NCI-H1092 (cell line): ENCODE measurements around the gene KRTAP2-2.
"Not testable (repeated sequence)": the region's sequence is repeated elsewhere in the genome, so short reads cannot be mapped to it uniquely, and the experiment has no call there.

Experiments used
- DNase-seq: peaks from one replicate; lab custom pipeline; 2025; lab: John Stamatoyannopoulos, UW

The KRTAP2-2 gene

GRCh38 chr17:41064301-41064700 is 9.3 kb upstream of the KRTAP2-2 start:
- no peak for DNase-seq

GRCh38 chr17:41063449-41063848 is 8.4 kb upstream of the KRTAP2-2 start:
- no peak for DNase-seq

DNA sequence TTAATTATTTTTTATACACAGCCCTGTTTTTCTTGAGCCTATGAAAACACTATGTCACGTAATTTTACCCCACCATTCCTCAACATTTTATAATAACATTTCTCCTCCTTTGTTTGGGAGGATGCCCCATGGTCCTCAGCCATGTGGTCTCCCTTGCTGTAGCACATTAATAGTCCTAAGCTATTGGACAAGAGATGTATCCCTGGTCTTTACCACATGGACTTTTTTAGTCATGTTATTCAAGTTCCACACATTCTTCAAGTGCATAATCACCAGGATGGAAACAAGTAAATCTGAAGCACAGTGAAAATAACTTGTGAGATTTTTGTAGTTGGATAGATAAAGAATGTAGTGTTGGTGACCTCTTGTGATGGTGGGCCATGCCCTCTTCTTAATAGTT is 6.9 kb upstream of the KRTAP2-2 start:
- DNase-seq, result no peak

GRCh38 chr17:41060052-41060604 is 5.1 kb upstream of the KRTAP2-2 start, which contains the start of gene KRTAP2-3:
Gene KRTAP2-3, minus strand, starts transcription at chr17:41060114. Its CDS starts 64 bp downstream, at chr17:41060050.
- no peak for DNase-seq

GRCh38 chr17:41059276-41060051 is 4.4 kb upstream of the KRTAP2-2 start:
- DNase-seq, result not testable (repeated sequence)

- no peak for DNase-seq
These were observed 3.7 kb upstream of the KRTAP2-2 start for GRCh38 chr17:41058741-41059140.

DNA sequence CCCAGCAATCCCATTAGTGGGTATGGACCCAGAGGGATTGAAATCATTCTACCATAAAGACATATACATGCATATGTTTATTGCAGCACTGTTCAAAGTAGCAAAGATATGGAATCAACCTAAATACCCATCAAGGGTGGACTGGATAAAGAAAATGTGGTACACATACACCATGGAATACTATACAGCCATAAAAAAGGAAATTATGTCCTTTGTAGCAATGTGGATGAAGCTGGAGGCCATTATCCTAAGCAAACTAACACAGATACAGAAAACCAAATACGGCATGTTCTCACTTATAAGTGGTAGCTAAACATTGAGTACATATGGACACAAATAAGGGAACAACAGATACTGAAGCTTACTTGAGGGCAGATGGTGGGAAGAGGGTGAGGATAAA is 2.5 kb upstream of the KRTAP2-2 start:
- DNase-seq, result no peak

DNA sequence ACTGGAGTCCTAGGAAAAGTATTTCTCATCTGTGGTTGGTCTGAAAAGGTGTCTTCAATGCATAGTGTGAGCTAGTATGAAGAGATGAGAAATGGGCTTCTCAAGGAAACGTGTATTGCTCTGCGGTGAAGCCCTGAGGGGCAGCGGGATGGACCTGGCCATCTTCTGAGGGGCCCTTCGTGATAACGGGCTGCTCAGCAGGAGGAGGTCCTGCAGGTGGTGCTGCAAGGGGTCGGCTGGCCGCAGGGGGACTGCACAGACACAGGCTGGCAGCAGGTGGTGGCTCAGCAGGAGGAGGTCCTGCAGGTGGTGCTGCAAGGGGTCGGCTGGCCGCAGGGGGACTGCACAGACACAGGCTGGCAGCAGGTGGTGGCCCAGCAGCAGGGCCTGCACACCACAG is 474 bp downstream of the KRTAP2-2 start:
- DNase-seq, result not testable (repeated sequence)

DNA sequence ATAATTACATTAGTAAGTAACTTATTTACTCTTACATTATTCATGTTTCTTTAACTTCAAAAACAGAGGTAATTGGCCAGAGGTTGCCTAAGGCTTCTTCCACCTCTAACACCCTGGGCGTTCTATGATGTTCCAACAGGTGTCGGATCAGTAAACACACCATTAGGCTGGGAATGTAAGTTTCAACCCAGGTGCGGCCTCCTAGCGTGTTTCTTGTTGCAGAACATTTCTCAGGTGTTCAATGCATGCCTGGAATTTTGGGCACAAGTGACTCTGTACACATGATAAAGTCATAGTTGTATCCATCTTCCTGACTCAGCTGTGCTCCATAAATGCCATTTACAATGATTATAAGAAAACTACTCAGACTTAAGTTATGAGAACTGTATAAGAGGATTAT is 1.0 kb downstream of the KRTAP2-2 start:
- DNase-seq, result no peak

DNA sequence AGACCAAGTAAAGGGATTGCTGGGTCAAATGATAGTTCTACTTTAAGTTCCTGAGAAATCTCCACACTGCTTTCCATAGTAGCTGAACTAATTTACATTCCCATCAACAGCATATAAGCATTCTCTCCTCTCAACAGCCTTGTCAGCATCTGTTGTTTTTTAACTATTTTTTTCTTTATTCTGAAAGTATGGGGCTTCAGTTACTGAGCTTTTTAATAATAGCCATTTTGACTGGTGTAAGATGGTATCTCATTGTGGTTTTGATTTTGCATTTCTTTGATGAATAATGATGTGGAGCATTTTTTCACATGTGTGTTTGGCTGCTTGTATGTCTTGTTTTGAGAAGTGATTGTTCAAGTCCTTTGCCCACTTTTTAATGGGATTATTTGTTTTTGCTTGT is 2.5 kb downstream of the KRTAP2-2 start:
- DNase-seq, result no peak

- no peak for DNase-seq
These were observed 5.9 kb downstream of the KRTAP2-2 start for GRCh38 chr17:41049110-41049509.

- no peak for DNase-seq
These were observed 6.6 kb downstream of the KRTAP2-2 start for GRCh38 chr17:41048441-41048840.

DNA sequence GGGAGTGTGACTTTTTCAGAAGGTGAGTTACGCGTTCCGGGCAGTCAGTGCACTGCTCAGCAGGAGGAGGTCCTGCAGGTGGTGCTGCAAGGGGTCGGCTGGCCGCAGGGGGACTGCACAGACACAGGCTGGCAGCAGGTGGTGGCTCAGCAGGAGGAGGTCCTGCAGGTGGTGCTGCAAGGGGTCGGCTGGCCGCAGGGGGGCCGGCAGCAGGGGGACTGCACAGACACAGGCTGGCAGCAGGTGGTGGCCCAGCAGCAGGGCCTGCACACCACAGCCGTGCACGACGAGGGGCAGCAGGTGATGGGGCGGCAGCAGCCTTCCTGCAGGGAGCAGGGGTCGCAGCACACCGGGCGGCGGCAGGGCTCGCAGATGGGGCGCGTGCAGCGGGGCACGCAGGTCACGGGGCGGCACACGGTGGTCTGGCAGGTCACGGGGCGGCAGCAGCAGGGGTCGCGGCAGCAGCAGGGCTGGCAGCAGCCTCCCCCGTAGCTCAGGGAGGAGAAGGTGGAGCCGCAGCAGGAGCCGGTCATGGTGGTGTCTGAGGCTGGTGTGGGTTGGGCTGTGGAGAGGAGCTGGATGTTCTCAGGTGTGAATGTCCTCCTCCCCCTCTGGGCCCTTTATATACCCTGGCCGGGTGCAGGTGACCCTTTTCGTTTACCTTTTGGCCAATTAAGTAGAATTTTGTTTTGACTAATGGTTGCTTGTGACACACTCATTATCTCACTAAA is 8.1 kb downstream of the KRTAP2-2 start, which contains the start of gene KRTAP2-1:
Gene KRTAP2-1 (minus strand): TSS at position 582 of the 731 bp plus-strand sequence. CDS start 49 bp downstream, at position 533.
- not testable (repeated sequence) for DNase-seq

DNA sequence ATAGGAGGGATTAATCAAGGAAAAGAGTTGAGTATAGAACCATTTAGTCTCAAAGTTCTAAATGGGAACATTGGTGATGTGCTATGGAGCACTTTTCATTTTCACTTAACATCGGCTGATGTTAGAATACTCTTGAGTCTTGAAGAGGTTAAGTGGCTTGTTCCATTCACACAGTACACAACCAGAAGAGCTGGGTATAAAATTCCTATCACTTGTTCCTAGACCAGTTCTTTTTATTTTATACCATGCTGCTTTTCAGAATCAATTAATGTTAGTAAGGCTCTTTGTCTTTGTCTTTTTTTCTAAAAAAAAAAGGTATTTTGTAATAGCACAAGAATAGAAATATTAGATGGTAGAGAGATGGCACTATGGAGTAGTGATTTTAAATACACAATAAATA is 12.1 kb downstream of the KRTAP2-2 start:
- no peak for DNase-seq

GRCh38 chr17:41040783-41041571 is 14.1 kb downstream of the KRTAP2-2 start, which contains the start of gene KRTAP1-1:
Gene KRTAP1-1, minus strand, starts transcription at chr17:41041450. Its CDS starts 53 bp downstream, at chr17:41041397.
- DNase-seq, result not testable (repeated sequence)

- no peak for DNase-seq
These were observed 17.1 kb downstream of the KRTAP2-2 start for GRCh38 chr17:41037853-41038350.

DNA sequence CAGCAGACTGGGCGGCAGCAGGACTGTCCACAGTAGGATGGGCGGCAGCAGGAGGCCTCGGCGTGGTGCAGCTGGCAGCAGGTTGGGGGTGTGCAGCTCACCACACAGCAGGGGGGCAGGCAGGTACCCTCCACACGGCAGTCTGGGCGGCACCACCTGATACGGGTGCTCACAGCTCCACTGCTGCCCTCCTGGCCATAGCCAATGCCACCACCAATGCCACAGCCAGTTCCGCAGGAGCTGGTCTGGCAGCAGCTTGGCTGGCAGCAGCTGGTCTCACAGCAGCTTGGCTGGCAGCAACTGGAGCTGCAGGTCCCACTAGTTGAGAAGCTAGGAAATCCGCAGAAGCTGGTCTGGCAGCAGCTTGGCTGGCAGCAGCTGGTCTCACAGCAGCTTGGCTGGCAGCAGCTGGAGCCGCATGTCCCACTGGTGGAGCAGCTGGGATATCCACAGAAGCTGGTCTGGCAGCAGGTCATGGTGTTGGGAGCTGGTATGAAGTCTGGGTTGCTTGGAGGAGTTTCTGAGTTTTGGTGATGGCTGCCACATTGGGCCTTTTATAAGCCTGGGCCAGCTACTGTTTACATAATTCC is 20.6 kb downstream of the KRTAP2-2 start, which contains the start of gene KRTAP1-3:
Gene KRTAP1-3 (minus strand): TSS at position 529 of the 590 bp plus-strand sequence. CDS start 53 bp downstream, at position 476.
- DNase-seq, result not testable (repeated sequence)

- DNase-seq, result no peak
These were observed 25.3 kb downstream of the KRTAP2-2 start, which contains the start of gene KRTAP1-4 for GRCh38 chr17:41029633-41030245. Gene KRTAP1-4, minus strand, starts transcription at chr17:41030195. Its CDS starts 117 bp downstream, at chr17:41030078.

GRCh38 chr17:41026715-41027471 is 28.1 kb downstream of the KRTAP2-2 start, which contains the start of gene KRTAP1-5:
Gene KRTAP1-5, minus strand, starts transcription at chr17:41027208. Its CDS starts 53 bp downstream, at chr17:41027155.
- DNase-seq, result no peak

DNA sequence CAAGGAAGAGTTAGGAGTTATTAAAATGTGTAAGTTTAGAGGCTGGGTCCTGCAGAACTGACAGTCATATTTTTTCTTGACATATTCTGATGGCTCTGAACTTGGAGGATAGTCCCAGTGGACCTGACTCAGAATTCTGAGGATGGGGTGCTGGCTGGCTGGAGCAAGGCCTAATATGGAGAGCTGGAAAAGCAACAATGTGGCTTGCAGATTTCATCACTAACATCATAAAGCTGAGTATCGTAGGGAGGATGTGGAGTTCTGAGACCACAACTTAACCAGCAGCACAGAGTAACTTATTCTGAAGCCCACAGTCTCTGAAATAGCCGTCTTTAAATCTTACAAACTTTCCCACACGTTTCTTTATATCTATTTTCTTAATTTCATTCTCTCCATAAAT is 30.3 kb downstream of the KRTAP2-2 start:
- DNase-seq, result no peak
